Measurements from ENCODE around the gene PDSS2. TPM values are rescaled to one million over a fixed set of nuclear protein-coding genes. Genes with fewer than 3 reads are reported as not detected.

The PDSS2 gene
- total RNA-seq: 10 to 100 TPM; 18.6 to 32.3 (median 25.6) TPM

- DNase-seq: peak; percentile 100
- Histone ChIP-seq H3K27ac (peak within 1 kb of the TSS; percentile 76 to 87 (median 86)), H3K27me3 (no peaks in the 10 kb centered on the region), H3K36me3 (no peaks in the 10 kb centered on the region), H3K4me3 (replicated peaks in 1 of 3) (peak within 1 kb of the TSS; percentile 75 to 95 (median 86)), H3K4me1 (peaks cover 0 to 9% of the 10 kb centered on the region in 2 donors), H3K9me3 (no peaks in the 10 kb centered on the region)
- intact Hi-C loops (cut with DNase I): no loop called here
- TF ChIP-seq POLR2A (IDR thresholded peaks at IDR 0.05) (peak; percentile 42 to 95), CTCF (IDR thresholded peaks at IDR 0.05) (peak in 4 of 6 experiments; percentile 33 to 52 (median 38))
- WGBS, 2 donors: 0 to 1% methylated on average over 15 to 41 of the region's 46 CpGs
These were observed at the start of gene PDSS2 for GRCh38 chr6:107459283-107460082. PDSS2 (minus strand) TSS chr6:107459564; CDS start chr6:107459285, 279 bp downstream.

- no peaks in the 10 kb centered on the region for H3K27me3 ChIP-seq
- no peaks in the 10 kb centered on the region for H3K9me3 ChIP-seq
- no peak for DNase-seq
- no peak for TF ChIP-seq POLR2A (IDR thresholded peaks at IDR 0.05)
- TF ChIP-seq CTCF (IDR thresholded peaks at IDR 0.05): no peak
- intact Hi-C loops (cut with DNase I): no loop called here
- H3K4me1 ChIP-seq: peaks cover 3 to 10% of the 10 kb centered on the region in 2 donors
- H3K4me3 ChIP-seq (replicated peaks in 1 of 3): no peak overlapping the region
- 91 to 96% methylated on average over 1 of the region's 1 CpG for WGBS, 2 donors
- H3K27ac ChIP-seq: no peak overlapping the region
- H3K36me3 ChIP-seq: no peaks in the 10 kb centered on the region
These were observed 46.8 kb upstream of the PDSS2 start for GRCh38 chr6:107506145-107506544.

- intact Hi-C loops (cut with DNase I): no loop called here
- Histone ChIP-seq H3K36me3 (no peaks in the 10 kb centered on the region), H3K27ac (no peak overlapping the region), H3K4me1 (peaks cover 2 to 3% of the 10 kb centered on the region in 2 donors), H3K9me3 (no peaks in the 10 kb centered on the region), H3K27me3 (no peaks in the 10 kb centered on the region), H3K4me3 (replicated peaks in 1 of 3) (no peak overlapping the region)
- DNase-seq: no peak
- TF ChIP-seq CTCF (IDR thresholded peaks at IDR 0.05): no peak
- no peak for TF ChIP-seq POLR2A (IDR thresholded peaks at IDR 0.05)
- 84 to 87% methylated on average over 4 of the region's 4 CpGs for WGBS, 2 donors
These were observed 45.1 kb upstream of the PDSS2 start for GRCh38 chr6:107504270-107505026.

- Histone ChIP-seq H3K4me1 (peaks cover 39 to 41% of the 10 kb centered on the region in 2 donors), H3K4me3 (replicated peaks in 1 of 3) (no peak overlapping the region), H3K36me3 (no peaks in the 10 kb centered on the region), H3K9me3 (no peaks in the 10 kb centered on the region), H3K27ac (peak overlapping the region in 1 of 3 donors; percentile 37), H3K27me3 (no peaks in the 10 kb centered on the region)
- intact Hi-C loops (cut with DNase I): no loop called here
- DNase-seq: no peak
- TF ChIP-seq POLR2A (IDR thresholded peaks at IDR 0.05): no peak
- no peak for TF ChIP-seq CTCF (IDR thresholded peaks at IDR 0.05)
- 95 to 97% methylated on average over 1 of the region's 1 CpG for WGBS, 2 donors
These were observed 37.7 kb upstream of the PDSS2 start for GRCh38 chr6:107496892-107497684.
